Measurements from ENCODE around the gene VAC14.

DNA sequence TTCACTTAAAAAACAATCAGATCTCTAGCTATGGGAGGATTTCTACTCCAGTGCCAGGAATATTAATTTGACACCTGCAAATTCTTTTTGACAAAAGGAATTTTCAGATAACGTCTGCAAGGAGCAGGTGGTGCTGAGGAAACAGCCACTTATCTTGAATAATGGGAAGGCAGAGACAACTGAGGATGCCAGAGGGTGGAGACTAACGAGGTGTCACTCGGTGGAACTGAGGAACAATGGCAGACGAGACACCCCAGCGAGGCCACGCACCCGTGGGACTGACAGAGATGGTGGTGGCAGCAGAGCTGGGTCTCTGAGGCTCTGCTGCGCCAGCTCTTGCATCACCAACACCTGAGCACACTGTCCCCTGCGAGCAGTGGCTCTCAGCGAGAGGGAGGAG lies 42.2 kb downstream of the VAC14 start:
- TF ChIP-seq TAF1 (IDR thresholded peaks at IDR 0.05; ENCODE audit: borderline replicate concordance, low read depth, low read length) (no peak), POLR2AphosphoS5 (IDR thresholded peaks at IDR 0.05; ENCODE audit: low read depth, low read length) (no peak)
